SK-N-MC (cell line): ENCODE results near the gene ATE1.

Experiments used
- DNase-seq: peaks from one replicate; pipeline ENCODE4 v3.0.0-alpha.2; 2011; ENCODE audit warnings: low read depth, low spot score
- H3K27ac ChIP-seq: fragments of 200-600 bp; sonication (generic); 2 replicates; pipeline ENCODE4 v1.5.1; 2016; ENCODE audit warnings: mixed run types
- H3K36me3 ChIP-seq: fragments of 200-600 bp; sonication (generic); 2 replicates; pipeline ENCODE4 v1.6.1; 2017; ENCODE audit warnings: antibody characterized with exemption, low read length, mixed read lengths; ENCODE audit not compliant: insufficient read depth
- H3K4me3 ChIP-seq: fragments of 200-600 bp; sonication (generic); 2 replicates; pipeline ENCODE4 v1.5.1; 2016
- H3K9ac ChIP-seq: fragments of 200-600 bp; sonication (generic); 2 replicates; pipeline ENCODE4 v1.8.0; 2017; ENCODE audit warnings: mixed run types, mixed read lengths; ENCODE audit not compliant: insufficient read length
- H3K9me3 ChIP-seq: fragments of 200-600 bp; sonication (generic); 2 replicates; pipeline ENCODE4 v1.6.1; 2017; ENCODE audit warnings: low read depth, mild to moderate bottlenecking, antibody characterized with exemption, low read length, moderate library complexity, mixed read lengths
- EZH2 ChIP-seq: fragments of 200-600 bp; sonication (generic); IDR thresholded peaks from one replicate; pipeline ENCODE4 v1.6.1; 2017; ENCODE audit warnings: antibody characterized with exemption
- FOXP2 ChIP-seq: optimal IDR thresholded peaks from 2 replicates; pipeline ENCODE3; 2011; ENCODE audit warnings: mild to moderate bottlenecking, moderate library complexity; ENCODE audit not compliant: insufficient read depth; ENCODE audit errors: extremely low read length, control extremely low read depth
- POLR2AphosphoS5 ChIP-seq: IDR thresholded peaks from 2 replicates; pipeline ENCODE4 v1.6.1; 2012; ENCODE audit warnings: mild to moderate bottlenecking, low read depth, low read length, borderline replicate concordance

The ATE1 gene

DNA sequence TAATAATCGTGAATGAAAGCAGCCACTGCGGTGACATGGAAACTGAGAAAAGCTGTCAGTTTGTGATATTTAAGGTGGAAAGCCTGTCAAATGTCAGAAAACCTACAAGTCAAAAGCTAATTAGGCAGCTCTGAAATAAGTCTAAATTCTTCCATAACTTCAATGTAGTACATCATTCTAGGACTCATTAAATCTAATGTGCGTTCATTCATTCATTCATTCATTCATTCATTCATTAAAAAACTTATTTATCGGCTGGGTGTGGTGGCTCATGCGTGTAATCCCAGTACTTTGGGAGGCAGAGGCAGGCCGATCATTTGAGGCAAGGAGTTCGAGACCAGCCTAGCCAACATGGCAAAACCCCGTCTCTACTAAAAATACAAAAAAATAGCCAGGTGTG, 79.7 kb downstream of the ATE1 start:
- Histone ChIP-seq H3K4me3 (no peak overlapping the region), H3K9me3 (no peaks in the 10 kb centered on the region), H3K36me3 (no peaks in the 10 kb centered on the region), H3K9ac (no peak overlapping the region), H3K27ac (no peak overlapping the region)
- DNase-seq, result no peak
- TF ChIP-seq EZH2 (no peak), FOXP2 (no peak), POLR2AphosphoS5 (no peak)

DNA sequence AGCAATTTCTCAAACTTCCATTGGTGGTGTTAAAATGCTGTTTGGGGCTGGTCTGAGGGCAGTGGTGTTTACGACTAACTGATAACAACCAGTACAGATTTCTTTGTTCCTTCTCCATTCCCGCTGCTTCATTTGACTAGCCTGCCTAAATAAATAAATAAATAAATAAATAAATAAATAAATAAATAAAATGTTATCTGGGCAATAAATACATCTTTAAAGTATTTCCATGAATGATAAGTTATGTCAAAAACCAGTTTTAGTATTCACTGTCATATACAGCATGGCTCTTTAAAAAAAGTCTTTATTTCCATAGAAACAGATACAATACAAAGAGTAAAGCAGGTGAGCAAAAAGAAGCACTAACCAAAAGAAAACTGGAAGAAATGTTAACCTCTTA, 81.3 kb downstream of the ATE1 start:
- H3K9ac ChIP-seq, result no peak overlapping the region
- H3K4me3 ChIP-seq, result no peak overlapping the region
- no peak overlapping the region for H3K27ac ChIP-seq
- DNase-seq, result no peak
- H3K36me3 ChIP-seq, result no peaks in the 10 kb centered on the region
- TF ChIP-seq FOXP2, result no peak
- TF ChIP-seq EZH2, result no peak
- TF ChIP-seq POLR2AphosphoS5, result no peak
- no peaks in the 10 kb centered on the region for H3K9me3 ChIP-seq

DNA sequence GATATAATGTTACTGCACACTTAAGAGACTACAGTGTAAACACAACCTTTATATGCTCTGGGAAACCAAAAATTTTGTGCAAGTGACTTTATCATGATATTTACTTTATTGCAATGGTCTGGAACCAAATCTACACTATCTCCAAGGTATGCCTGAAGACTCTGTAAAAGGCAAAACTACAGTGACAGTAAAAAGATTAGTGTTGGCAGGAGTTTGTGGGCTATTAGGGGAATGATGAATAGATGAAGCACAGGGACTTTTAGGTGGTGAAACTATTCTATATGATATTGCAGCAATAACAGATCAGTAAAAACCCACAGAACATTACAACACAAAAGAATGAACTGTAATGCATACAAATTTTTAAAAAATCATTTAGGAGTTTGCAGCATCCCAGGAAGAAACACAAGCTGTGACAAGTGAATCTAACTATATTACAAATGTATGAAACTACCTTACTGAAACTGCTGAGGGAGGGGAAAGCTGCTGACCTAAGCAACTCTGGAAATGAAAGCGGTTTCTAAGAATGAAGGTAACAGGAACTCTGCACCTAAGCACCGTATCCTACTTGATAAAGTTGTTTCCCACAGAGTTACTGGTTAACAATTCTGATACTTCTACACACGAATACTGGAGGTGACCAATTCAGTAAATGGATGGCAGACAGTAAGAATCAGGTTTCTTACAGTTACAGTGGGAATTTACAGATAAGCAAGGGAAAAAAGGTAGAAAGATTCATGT, 82.6 kb downstream of the ATE1 start:
- H3K27ac ChIP-seq, result no peak overlapping the region
- H3K9me3 ChIP-seq, result no peaks in the 10 kb centered on the region
- no peaks in the 10 kb centered on the region for H3K36me3 ChIP-seq
- TF ChIP-seq FOXP2 (no peak), EZH2 (no peak), POLR2AphosphoS5 (no peak)
- H3K4me3 ChIP-seq, result no peak overlapping the region
- no peak overlapping the region for H3K9ac ChIP-seq
- DNase-seq, result no peak

DNA sequence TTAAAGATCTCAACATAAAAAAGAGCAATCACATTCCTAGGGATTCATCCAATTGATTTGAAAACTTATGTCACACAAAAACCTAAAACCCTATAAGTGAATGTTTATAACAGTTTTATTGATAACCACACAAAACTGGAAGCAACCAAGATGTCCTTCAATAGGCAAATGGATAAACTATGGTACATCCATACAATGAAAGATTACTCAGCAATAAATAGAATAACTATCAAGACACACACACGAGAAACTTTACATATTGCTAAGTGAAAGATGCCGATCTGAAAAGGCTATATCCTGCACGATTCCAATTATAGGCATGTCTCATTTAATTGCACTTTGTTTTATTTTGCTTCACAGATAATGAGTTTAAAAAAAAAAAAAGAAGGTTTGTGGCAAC, 83.3 kb downstream of the ATE1 start:
- Histone ChIP-seq H3K4me3 (no peak overlapping the region), H3K27ac (no peak overlapping the region), H3K9ac (no peak overlapping the region), H3K9me3 (no peaks in the 10 kb centered on the region), H3K36me3 (no peaks in the 10 kb centered on the region)
- TF ChIP-seq FOXP2, result no peak
- no peak for DNase-seq

DNA sequence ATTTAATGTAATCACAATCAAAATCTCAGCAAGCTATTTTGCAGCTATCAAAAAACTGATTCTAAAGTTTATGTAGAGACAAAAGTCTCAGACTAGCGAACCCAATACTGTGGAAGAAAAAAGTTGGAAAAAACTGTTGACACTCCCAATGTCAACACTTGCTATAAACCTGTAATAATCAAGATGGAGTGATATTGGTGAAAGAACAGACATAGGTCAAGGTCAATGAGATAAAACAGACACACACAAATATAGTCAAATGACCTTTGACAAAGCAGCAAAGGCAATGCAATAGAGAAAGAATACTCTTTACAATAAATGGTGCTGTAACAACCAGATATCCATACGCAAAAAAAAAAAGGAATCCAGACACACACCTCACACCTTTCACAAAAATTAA, 84.5 kb downstream of the ATE1 start:
- DNase-seq, result no peak
- TF ChIP-seq FOXP2 (no peak), POLR2AphosphoS5 (no peak), EZH2 (no peak)
- Histone ChIP-seq H3K4me3 (no peak overlapping the region), H3K9me3 (no peaks in the 10 kb centered on the region), H3K9ac (no peak overlapping the region), H3K27ac (no peak overlapping the region), H3K36me3 (no peaks in the 10 kb centered on the region)

DNA sequence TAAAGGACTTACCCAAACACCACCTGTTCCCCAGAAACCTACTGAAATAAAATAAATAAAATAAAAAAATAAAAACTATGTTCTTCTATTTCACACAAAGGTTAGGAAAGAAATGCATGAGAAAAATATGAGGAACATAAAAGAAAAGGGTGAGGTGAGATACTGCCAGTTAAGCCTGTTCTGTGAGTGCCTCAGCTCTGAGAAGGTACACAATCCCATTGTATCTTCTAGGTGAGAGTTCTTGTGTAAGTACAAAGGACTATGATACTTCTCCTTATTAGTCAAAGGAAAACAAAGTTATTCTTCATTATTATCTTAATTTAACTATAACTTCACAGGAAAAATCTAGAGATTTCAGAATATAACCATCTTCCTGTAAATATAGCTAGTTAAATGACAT, 86.0 kb downstream of the ATE1 start:
- no peak overlapping the region for H3K4me3 ChIP-seq
- no peak for DNase-seq
- no peak overlapping the region for H3K27ac ChIP-seq
- TF ChIP-seq FOXP2, result no peak
- TF ChIP-seq POLR2AphosphoS5, result no peak
- no peak for TF ChIP-seq EZH2
- no peaks in the 10 kb centered on the region for H3K36me3 ChIP-seq
- H3K9me3 ChIP-seq, result no peaks in the 10 kb centered on the region
- H3K9ac ChIP-seq, result no peak overlapping the region

DNA sequence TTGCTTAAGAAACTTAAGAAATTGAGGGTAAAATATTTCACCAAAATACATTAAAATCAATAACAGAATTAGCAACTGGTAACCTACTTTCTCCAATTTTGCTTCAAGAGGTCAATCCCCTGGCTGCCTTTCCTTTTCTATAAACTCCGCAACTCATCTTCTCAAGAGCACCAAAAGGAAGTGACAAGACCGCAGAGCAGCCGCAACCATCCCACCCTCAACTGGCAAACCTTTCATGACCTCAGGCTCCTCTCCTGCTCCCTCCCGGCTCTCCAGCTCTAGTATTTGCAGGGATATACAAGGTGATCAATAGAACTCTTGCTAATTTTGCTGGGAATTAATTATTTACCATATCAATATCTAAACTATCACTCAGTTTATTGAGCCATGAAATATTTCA, 88.9 kb downstream of the ATE1 start:
- DNase-seq, result no peak
- no peak for TF ChIP-seq FOXP2
- no peak for TF ChIP-seq POLR2AphosphoS5
- no peak for TF ChIP-seq EZH2
- Histone ChIP-seq H3K9me3 (no peaks in the 10 kb centered on the region), H3K4me3 (no peak overlapping the region), H3K9ac (no peak overlapping the region), H3K27ac (no peak overlapping the region), H3K36me3 (no peaks in the 10 kb centered on the region)

DNA sequence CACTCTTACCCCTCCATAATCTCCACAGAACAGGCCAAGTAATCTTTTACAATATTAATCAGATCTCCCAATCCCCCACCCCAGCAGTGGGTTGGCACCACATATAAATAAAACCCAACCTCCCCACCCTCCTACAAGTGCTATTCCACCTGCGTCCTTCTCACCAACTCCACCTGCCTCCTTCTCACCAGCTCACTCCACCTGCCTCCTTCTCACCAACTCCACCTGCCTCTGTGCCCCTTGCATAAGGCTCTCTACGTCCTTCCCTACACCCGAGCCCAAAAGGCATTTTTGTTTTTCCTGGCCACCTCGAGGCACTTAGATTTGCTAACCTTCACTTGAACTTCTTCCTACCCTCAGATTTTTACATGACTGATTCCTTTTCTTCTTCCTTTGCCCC, 89.7 kb downstream of the ATE1 start:
- DNase-seq, result no peak
- Histone ChIP-seq H3K4me3 (no peak overlapping the region), H3K27ac (no peak overlapping the region), H3K9me3 (no peaks in the 10 kb centered on the region), H3K36me3 (no peaks in the 10 kb centered on the region), H3K9ac (no peak overlapping the region)
- TF ChIP-seq EZH2 (no peak), FOXP2 (no peak), POLR2AphosphoS5 (no peak)

DNA sequence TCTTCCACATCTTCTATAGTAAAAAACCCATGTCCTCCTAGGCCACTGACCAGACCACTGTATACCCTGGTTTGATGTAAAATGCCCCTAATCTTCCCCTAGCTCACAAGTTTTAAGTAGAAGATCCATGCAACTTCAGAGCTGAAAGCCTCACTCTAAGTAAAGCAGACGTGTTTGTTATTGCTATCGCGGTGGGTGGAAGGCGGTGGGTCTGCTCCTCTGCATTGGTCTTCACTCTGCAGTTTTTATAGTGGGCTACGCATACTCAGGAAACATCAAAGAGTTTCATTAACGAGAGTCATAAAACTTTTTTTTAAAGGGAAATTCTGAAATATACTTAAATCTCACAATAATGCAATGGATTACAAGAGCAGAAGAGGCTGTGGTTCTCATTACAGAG, 91.7 kb downstream of the ATE1 start:
- H3K36me3 ChIP-seq, result no peaks in the 10 kb centered on the region
- H3K9ac ChIP-seq, result no peak overlapping the region
- no peak for DNase-seq
- no peak overlapping the region for H3K27ac ChIP-seq
- H3K9me3 ChIP-seq, result no peaks in the 10 kb centered on the region
- H3K4me3 ChIP-seq, result no peak overlapping the region
- TF ChIP-seq POLR2AphosphoS5 (no peak), FOXP2 (no peak), EZH2 (no peak)

DNA sequence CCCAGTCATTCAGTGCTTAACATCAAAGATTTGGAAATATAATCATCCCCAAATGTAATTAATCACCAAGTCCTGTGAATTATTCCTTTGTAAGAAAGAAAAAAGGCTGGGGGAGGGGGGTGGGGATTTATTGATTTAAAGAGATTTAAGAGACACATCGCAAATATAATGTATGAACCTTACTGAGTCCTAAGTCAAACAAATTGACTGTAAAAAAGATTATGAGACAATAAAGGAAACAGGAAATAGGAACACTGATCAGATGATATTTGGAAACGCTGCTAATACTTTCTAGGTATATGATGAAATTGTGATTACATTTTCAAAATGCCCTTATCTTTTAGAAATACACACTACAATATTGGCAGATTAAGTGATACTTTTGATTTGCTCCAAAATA, 92.5 kb downstream of the ATE1 start:
- no peak for DNase-seq
- no peak overlapping the region for H3K4me3 ChIP-seq
- H3K9ac ChIP-seq, result no peak overlapping the region
- no peaks in the 10 kb centered on the region for H3K9me3 ChIP-seq
- TF ChIP-seq FOXP2 (no peak), POLR2AphosphoS5 (no peak), EZH2 (no peak)
- no peaks in the 10 kb centered on the region for H3K36me3 ChIP-seq
- H3K27ac ChIP-seq, result no peak overlapping the region
